ENCODE data around the gene TP53AIP1. TPM values are rescaled to one million over a fixed set of nuclear protein-coding genes. Genes with fewer than 3 reads are reported as not detected.
A peak's percentile ranks its signal among the peaks of the same experiment; 100 is the strongest.

Gene TP53AIP1
- total RNA-seq, 1 experiment from 2014 or later = 0.61 TPM

GRCh38 chr11:128929991-128930390 is 12.7 kb downstream of the TP53AIP1 start:
- no peak for TF ChIP-seq CTCF (IDR thresholded peaks at IDR 0.05; ENCODE audit: unreplicated experiment)
- Mint-ChIP-seq H3K27ac (ENCODE audit: unreplicated experiment) (no peak overlapping the region), H3K4me1 (ENCODE audit: low read depth, unreplicated experiment) (peaks cover 20% of the 10 kb centered on the region), H3K4me3 (ENCODE audit: low read depth, unreplicated experiment) (no peak overlapping the region), H3K27me3 (ENCODE audit: unreplicated experiment) (peaks cover 49% of the 10 kb centered on the region), H3K9me3 (ENCODE audit: low read depth, unreplicated experiment) (no peaks in the 10 kb centered on the region), H3K36me3 (ENCODE audit: insufficient read depth, unreplicated experiment) (no peaks in the 10 kb centered on the region)
- intact Hi-C loops (cut with micrococcal nuclease; ENCODE audit: unreplicated experiment) = no loop called here
- BruUV-seq (replicated peaks) = no TSS peak
- no peak for DNase-seq
- CTCF ChIA-PET = no interaction called here

GRCh38 chr11:128929468-128929867 is 13.2 kb downstream of the TP53AIP1 start:
- intact Hi-C loops (cut with micrococcal nuclease; ENCODE audit: unreplicated experiment) = no loop called here
- no TSS peak for BruUV-seq (replicated peaks)
- Mint-ChIP-seq H3K4me1 (ENCODE audit: low read depth, unreplicated experiment) (peaks cover 20% of the 10 kb centered on the region), H3K9me3 (ENCODE audit: low read depth, unreplicated experiment) (no peaks in the 10 kb centered on the region), H3K4me3 (ENCODE audit: low read depth, unreplicated experiment) (no peak overlapping the region), H3K27me3 (ENCODE audit: unreplicated experiment) (peaks cover 53% of the 10 kb centered on the region), H3K27ac (ENCODE audit: unreplicated experiment) (no peak overlapping the region), H3K36me3 (ENCODE audit: insufficient read depth, unreplicated experiment) (no peaks in the 10 kb centered on the region)
- peak; percentile 6 for DNase-seq
- TF ChIP-seq CTCF (IDR thresholded peaks at IDR 0.05; ENCODE audit: unreplicated experiment) = no peak
- CTCF ChIA-PET = interaction anchor here (0.6 kb wide), 1 partner anchor 37 kb away, joined by 3 read pairs; no protein-coding TSS in a partner anchor

GRCh38 chr11:128928400-128928799 is 14.3 kb downstream of the TP53AIP1 start:
- Mint-ChIP-seq H3K27me3 (ENCODE audit: unreplicated experiment) (peaks cover 50% of the 10 kb centered on the region), H3K4me1 (ENCODE audit: low read depth, unreplicated experiment) (peaks cover 20% of the 10 kb centered on the region), H3K4me3 (ENCODE audit: low read depth, unreplicated experiment) (no peak overlapping the region), H3K27ac (ENCODE audit: unreplicated experiment) (no peak overlapping the region), H3K9me3 (ENCODE audit: low read depth, unreplicated experiment) (no peaks in the 10 kb centered on the region), H3K36me3 (ENCODE audit: insufficient read depth, unreplicated experiment) (no peaks in the 10 kb centered on the region)
- intact Hi-C loops (cut with micrococcal nuclease; ENCODE audit: unreplicated experiment) = no loop called here
- no TSS peak for BruUV-seq (replicated peaks)
- CTCF ChIA-PET = no interaction called here
- DNase-seq = no peak
- no peak for TF ChIP-seq CTCF (IDR thresholded peaks at IDR 0.05; ENCODE audit: unreplicated experiment)

GRCh38 chr11:128927683-128928336 is 14.9 kb downstream of the TP53AIP1 start:
- Mint-ChIP-seq H3K4me3 (ENCODE audit: low read depth, unreplicated experiment) (no peak overlapping the region), H3K4me1 (ENCODE audit: low read depth, unreplicated experiment) (peaks cover 20% of the 10 kb centered on the region), H3K27me3 (ENCODE audit: unreplicated experiment) (peaks cover 49% of the 10 kb centered on the region), H3K36me3 (ENCODE audit: insufficient read depth, unreplicated experiment) (no peaks in the 10 kb centered on the region), H3K9me3 (ENCODE audit: low read depth, unreplicated experiment) (no peaks in the 10 kb centered on the region), H3K27ac (ENCODE audit: unreplicated experiment) (no peak overlapping the region)
- BruUV-seq (replicated peaks) = no TSS peak
- intact Hi-C loops (cut with micrococcal nuclease; ENCODE audit: unreplicated experiment) = no loop called here
- no peak for DNase-seq
- CTCF ChIA-PET = no interaction called here
- TF ChIP-seq CTCF (IDR thresholded peaks at IDR 0.05; ENCODE audit: unreplicated experiment) = no peak

Data from Calu3 (cell line).